Measurements from ENCODE around the gene EHD4.

EHD4 gene

DNA sequence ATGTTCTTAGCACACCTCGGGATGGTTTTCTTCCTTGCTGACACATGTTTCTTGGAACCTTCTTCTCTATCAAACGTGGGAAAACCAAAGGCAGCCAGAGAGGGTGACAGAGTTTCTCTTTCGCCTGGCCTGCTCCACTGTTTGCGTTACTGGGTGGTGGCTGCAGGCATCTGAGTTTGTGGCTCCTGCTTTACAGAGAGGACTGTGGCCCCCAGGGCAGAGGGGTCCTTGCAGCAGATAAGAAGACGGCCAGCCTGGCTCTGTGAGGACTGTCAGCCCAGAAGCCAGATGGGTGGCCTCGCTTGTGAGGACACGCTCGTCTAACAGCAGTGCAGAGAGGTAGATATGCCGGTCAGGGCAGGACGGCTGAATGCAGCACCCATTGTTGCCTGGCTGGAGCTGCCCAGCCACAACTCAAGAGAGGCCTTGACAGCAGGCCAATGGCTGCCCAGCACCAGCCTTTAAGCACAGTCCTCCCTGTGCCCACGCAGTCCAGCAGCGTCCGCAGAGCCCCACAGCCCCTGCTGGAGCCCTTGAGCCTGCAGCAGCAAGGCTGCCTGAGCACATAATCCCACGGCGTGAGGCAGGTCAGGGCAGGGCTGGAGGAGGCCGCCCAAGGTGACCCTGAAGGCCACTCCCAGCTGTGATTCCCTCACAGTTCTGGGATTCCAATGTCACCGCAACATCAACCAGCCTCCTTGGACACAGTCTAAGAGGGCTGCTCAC is 63.5 kb downstream of the EHD4 start:
- no peak for TF ChIP-seq GATA3 (IDR thresholded peaks at IDR 0.05; ENCODE audit: low read depth, low read length)
- TF ChIP-seq GATA2 (IDR thresholded peaks at IDR 0.05; ENCODE audit: low read depth, low read length) = no peak

DNA sequence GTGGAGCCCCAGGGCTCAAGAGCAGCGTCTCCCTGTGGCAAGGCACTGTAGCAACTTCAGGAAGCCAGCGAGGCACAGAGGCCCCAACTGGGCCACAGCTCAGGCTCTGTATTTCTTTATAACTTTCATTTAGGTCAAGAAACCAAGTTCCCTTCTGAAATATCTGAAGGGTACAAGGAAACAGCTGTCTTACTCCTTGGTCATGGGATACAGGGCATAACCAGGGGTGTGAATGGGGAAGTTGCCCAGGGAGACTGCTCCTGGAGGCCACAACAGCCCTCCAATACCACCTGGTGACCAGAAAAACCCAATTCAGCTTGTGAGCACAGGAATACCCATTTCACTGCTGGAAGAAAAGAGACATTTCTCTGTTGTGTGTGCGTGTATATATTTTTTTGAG is 65.2 kb downstream of the EHD4 start:
- TF ChIP-seq GATA3 (IDR thresholded peaks at IDR 0.05; ENCODE audit: low read depth, low read length) = no peak
- no peak for TF ChIP-seq GATA2 (IDR thresholded peaks at IDR 0.05; ENCODE audit: low read depth, low read length)

DNA sequence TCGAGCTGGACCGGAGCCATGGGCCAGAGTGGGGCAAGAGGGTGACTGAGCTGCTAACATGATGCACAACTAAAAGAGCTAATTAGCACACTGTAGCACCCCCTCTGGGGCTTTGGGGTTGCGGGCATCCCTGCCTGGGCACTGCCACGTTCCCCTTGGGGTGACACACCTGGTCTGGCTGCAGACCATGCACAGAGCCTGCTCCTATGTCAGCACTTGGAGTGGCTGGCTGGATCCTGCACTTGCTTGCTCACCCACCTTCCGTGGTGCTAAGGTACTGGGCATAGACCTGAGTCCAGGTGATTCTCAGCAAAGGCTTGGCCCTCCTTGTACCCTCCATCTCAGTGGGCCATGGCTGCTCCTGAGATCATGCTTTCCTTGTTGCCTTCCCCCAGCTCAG is 65.7 kb downstream of the EHD4 start:
- TF ChIP-seq GATA3 (IDR thresholded peaks at IDR 0.05; ENCODE audit: low read depth, low read length) = no peak
- no peak for TF ChIP-seq GATA2 (IDR thresholded peaks at IDR 0.05; ENCODE audit: low read depth, low read length)

DNA sequence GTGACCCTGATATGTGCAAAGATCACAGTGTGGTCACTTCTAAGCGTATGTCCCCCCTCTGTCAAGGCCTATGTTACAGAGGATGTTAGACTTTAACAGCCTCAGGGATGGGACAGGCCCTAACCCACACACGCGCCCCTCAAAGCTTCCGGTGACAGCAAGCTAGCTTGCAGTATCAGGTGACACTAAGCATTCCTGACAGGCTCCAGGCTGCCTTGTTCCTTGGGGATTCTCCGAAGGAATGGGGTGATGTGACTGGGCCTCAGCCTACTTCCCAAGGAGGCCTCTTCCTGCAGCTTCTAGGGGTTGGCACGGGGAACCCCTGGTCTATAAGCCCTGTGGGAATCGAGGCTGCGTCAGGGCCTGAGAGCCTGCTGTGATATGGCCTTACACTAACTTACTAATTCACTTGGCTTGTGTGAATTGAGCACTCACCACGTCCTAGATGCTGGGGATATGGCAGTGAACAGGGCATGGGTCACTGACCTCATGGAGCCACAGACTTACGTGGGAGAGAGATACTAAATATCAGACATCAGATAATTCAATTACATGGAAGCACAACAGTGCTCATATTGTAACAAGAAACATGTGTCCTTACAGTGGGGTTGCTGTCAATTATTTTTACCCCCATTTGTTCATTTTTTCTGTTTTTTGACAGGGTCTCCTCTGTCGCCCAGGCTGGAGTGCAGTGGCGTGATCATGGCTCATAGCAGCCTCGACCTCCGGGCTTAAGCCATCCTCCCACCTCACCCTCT is 67.1 kb downstream of the EHD4 start:
- no peak for TF ChIP-seq GATA3 (IDR thresholded peaks at IDR 0.05; ENCODE audit: low read depth, low read length)
- no peak for TF ChIP-seq GATA2 (IDR thresholded peaks at IDR 0.05; ENCODE audit: low read depth, low read length)

DNA sequence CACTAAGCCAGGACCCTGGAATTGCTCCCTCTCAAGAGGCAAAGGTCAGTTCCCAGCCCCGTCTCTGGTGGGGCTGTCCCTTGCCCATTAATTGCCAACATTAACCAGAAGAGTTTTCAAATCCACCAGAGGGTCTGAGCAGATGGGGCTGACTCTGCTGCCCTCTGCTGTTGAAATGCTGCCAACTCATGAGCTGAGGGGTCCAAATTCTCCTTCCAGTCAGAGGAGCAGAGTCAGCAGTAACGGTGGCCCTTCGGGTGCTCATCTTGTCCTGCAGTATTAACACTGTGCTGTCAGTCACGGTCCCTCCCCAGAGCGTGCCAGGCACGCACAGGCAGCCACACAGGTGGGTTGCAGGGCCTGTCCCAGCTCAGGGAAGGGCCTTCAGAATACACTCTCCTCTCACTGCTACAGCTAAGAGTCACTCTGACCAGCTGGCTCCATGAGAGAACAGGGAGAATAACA is 67.8 kb downstream of the EHD4 start:
- TF ChIP-seq GATA3 (IDR thresholded peaks at IDR 0.05; ENCODE audit: low read depth, low read length) (no peak), GATA2 (IDR thresholded peaks at IDR 0.05; ENCODE audit: low read depth, low read length) (no peak)

DNA sequence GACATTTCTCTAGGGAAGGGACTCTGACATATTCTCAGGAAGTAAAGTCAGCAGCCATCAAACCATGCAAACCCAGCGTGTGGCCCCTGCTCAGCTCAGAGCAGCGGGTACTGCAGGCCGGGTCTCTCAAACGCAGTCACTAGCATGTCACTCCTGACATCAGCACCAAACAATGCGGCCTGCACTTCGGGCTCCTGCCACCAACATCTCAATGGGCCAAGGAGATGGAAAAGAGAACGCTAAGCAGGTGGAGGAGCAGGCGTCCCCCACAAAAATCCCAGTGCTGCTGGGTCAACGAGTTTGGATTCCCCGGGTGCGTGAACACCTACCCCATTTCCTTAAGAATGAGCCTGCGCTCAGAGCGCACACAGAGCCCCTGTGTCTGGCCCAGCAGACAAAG is 68.6 kb downstream of the EHD4 start:
- TF ChIP-seq GATA3 (IDR thresholded peaks at IDR 0.05; ENCODE audit: low read depth, low read length) (no peak), GATA2 (IDR thresholded peaks at IDR 0.05; ENCODE audit: low read depth, low read length) (no peak)

DNA sequence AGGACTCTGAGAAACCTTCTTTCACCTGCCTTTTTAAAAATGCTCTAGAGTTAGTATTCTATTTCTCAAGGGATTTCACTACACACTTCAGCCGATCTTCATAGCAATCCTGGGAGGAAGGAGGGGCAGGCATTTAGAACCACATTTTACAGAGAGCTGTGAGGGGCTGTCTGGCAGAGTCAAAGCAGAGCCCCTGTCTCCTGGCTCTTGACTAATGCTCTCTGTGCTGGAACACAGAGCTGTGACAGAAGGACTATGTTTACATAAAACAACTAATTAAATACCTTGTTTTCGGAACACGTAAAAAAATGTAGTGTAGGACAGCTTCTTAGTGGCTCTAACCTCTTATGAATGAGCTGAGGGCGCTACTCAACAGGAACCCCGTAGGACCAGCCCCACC is 70.9 kb downstream of the EHD4 start:
- TF ChIP-seq GATA2 (IDR thresholded peaks at IDR 0.05; ENCODE audit: low read depth, low read length) (no peak), GATA3 (IDR thresholded peaks at IDR 0.05; ENCODE audit: low read depth, low read length) (no peak)

DNA sequence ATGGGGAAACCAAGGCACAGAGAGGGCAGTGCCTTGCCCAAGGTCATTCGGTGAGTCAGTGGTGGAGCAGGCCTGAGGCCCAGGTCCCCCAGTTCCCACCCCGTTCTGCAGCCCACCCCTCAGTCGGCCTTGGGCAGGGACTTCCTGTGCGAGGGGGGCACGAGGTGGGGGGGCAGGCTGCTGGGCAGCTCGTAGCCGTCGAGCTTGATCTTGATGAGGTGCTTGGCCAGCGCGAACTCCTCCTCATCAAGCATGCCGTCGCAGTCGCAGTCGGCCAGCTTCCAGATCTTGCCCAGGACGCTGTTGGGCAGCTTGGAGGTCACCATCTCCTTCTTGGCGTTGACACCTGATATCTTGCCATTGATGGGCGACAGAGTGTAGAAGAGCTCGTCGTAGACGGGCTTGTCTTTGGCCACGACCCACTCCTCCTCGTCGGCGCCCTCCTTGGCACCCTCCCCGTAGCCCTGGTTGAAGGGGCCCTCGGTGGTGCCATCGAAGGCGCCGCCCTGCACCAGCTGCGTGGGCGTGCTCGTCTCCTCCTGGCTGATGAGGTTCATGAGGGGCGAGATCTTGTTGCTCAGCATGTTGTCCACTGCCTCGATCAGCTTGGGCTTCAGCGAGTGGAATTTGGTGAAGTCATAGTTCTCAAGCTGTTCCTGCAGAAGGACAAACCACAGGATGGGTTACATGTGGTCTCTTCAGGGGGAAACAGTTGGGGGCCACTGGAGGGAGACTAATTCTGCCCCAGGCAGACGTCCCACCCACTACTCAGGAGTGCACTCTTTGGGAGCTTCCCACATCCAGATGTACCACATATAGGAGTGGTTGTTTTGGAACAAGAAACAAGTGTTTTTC is 71.6 kb downstream of the EHD4 start:
- no peak for TF ChIP-seq GATA3 (IDR thresholded peaks at IDR 0.05; ENCODE audit: low read depth, low read length)
- no peak for TF ChIP-seq GATA2 (IDR thresholded peaks at IDR 0.05; ENCODE audit: low read depth, low read length)

DNA sequence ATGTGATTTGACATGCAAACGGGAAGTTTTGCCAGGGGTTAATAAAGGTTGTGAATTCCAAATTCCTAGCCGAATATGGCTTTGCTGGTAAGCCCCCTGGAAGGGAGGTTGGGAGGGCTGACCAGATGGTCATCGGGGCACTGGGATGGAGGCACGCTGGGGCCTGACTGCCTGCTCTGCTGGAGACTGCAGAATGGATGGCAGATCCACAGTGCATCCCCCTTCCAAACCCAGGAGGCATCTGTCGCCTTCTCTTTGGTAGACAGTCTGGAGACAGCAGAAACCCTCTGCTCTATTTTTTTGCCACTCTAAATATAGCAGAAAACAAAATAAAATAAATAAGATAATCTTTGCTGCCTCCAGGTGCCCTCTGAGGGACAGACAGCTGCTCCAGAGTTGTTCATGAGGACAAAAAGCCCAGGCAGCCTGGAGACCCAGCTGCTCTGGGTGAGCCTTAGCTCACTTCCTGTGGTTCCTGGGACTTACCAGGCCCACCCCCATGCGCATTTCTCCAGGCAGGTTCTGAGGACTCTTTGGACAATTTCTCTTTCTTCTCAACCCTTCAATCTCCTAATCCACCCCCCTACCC is 72.4 kb downstream of the EHD4 start:
- TF ChIP-seq GATA2 (IDR thresholded peaks at IDR 0.05; ENCODE audit: low read depth, low read length) (no peak), GATA3 (IDR thresholded peaks at IDR 0.05; ENCODE audit: low read depth, low read length) (no peak)

DNA sequence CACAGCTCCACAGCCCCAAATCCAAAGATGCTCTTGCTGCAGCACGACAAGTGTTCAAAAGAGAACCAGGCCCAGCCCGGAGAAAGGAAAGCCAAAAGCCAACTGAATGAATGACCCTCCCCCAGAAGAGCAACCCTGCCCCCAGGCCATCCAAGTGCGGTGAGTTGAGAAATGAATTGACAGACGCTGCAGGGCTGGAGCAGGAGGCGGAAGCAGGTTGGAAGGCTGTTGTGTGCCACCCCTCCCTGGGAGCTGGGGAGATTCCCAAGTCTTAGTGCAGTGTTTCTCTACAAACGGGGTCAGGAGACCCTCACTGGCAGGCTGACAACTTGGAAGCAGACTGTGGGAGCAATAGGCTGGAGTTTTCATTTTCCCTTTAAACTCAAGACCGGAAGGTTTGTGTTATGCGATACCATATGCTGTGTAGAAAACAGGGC is 75.0 kb downstream of the EHD4 start:
- TF ChIP-seq GATA3 (IDR thresholded peaks at IDR 0.05; ENCODE audit: low read depth, low read length) (no peak), GATA2 (IDR thresholded peaks at IDR 0.05; ENCODE audit: low read depth, low read length) (no peak)

DNA sequence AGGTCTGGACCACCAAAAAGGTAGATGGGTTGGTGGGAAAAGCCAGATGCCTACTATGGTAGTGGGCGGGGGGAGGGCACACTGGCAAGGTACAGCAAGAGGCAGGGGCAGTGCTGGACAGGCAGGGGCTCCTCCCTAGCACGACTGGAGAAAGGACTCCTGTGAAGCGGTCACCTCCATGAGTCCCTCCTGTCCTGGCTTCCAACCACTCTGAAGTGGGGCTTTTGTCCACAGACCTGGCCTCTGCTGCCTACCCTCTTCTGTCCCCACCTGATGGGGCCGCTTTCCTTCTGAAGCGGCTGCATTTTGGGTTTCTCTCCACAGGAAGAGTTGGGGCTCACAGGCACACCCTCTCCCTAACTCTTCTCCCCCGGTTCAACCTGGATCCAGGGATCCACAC is 75.8 kb downstream of the EHD4 start:
- TF ChIP-seq GATA3 (IDR thresholded peaks at IDR 0.05; ENCODE audit: low read depth, low read length) = no peak

DNA sequence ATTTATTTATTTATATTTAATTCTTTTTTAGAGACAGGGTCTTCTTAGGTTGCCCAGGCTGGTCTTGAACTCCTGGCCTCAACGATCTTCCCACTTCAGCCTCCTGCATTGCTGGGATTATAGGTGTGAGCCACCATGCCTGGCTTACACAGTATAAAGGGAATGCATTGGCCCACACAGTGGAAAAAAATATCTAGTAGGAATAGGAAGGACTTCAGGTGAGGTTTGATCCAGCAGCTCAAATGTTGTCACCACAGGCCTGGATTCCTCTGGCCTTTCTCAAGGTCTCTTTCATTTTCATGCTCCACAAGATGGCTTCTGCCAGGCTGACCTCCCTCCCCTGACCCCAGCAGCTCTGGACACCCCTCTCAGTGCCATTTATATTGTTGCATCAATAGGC is 76.4 kb downstream of the EHD4 start:
- no peak for TF ChIP-seq GATA3 (IDR thresholded peaks at IDR 0.05; ENCODE audit: low read depth, low read length)
- no peak for TF ChIP-seq GATA2 (IDR thresholded peaks at IDR 0.05; ENCODE audit: low read depth, low read length)

DNA sequence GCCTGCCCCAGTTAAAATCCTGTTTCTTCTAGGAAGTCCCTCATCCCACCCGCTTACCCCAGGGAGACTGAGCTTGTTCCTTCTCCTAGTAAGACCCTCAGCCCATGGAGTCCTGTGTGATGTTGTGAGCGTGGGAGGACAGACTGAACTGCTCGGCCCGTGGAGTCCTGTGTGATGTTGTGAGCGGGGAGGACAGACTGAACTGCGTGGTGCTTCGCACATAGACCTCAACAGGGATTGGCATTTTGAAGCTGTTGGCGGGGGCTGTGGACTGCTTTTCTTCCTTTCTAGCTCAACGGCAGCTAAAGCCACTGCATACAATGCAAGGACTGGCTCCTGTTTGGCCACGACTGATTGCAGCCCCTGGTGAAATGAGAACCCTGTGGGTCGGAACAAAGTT is 76.9 kb downstream of the EHD4 start:
- TF ChIP-seq GATA2 (IDR thresholded peaks at IDR 0.05; ENCODE audit: low read depth, low read length) = no peak
- TF ChIP-seq GATA3 (IDR thresholded peaks at IDR 0.05; ENCODE audit: low read depth, low read length) = no peak
